ENCODE data around the gene KLK2.

DNA sequence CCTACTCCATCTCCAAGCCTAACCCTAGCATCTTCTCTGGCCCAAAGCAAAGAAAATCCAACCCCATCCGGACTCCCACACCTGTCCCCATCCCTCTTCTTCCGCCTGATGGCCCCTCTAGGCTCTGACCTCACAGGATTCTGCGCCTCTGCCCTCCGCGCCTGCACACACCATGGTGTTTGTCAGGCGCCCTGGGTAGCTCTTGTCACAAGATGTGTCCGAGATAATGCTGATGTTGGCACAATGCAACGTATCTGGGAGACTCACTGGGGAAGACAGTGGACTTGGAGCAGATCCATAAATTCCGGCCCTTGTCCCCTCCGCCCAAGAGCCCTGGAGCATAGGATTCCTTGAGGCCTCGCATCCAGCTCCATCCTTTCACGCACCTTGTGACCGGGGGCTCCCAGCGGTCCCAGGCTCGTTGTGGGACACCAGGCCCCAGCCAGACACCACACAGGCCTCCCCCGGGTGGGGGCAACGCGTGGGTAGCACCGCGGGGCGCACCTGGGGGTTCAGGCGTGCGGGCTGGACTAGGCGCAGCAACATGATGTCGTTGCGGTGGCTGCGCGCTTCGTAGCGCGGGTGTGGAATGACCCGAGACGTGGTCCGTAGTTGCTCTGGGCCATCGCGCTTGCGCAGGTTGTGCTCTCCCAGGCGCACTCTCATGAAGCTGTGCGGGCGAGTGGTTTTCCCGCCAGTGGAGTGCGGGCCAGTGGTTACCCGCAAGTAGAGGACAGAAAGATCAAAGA, 46.6 kb upstream of the KLK2 start:
- TF ChIP-seq, protein P1, sequence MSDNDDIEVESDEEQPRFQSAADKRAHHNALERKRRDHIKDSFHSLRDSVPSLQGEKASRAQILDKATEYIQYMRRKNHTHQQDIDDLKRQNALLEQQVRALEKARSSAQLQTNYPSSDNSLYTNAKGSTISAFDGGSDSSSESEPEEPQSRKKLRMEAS (IDR thresholded peaks at IDR 0.05; ENCODE audit: low read depth, low read length), result no peak
- TF ChIP-seq, protein P2, sequence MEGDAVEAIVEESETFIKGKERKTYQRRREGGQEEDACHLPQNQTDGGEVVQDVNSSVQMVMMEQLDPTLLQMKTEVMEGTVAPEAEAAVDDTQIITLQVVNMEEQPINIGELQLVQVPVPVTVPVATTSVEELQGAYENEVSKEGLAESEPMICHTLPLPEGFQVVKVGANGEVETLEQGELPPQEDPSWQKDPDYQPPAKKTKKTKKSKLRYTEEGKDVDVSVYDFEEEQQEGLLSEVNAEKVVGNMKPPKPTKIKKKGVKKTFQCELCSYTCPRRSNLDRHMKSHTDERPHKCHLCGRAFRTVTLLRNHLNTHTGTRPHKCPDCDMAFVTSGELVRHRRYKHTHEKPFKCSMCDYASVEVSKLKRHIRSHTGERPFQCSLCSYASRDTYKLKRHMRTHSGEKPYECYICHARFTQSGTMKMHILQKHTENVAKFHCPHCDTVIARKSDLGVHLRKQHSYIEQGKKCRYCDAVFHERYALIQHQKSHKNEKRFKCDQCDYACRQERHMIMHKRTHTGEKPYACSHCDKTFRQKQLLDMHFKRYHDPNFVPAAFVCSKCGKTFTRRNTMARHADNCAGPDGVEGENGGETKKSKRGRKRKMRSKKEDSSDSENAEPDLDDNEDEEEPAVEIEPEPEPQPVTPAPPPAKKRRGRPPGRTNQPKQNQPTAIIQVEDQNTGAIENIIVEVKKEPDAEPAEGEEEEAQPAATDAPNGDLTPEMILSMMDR (IDR thresholded peaks at IDR 0.05; ENCODE audit: low read depth, low read length), result no peak

Measured in NB4 (cell line).